Stimulated activated CD8-positive, alpha-beta memory T cell treated with anti-CD3 and anti-CD28 coated beads, Interleukin-12 subunit alpha, Interleukin-12 subunit beta, amount 100 ng/mL, for 1 hour (primary cell): ENCODE measurements around the gene GFOD1.

ENCODE experiments used
- DNase-seq: peaks from one replicate; pipeline ENCODE4 v3.0.0-alpha.2; 2020; ENCODE audit warnings: low read depth

Gene GFOD1

DNA sequence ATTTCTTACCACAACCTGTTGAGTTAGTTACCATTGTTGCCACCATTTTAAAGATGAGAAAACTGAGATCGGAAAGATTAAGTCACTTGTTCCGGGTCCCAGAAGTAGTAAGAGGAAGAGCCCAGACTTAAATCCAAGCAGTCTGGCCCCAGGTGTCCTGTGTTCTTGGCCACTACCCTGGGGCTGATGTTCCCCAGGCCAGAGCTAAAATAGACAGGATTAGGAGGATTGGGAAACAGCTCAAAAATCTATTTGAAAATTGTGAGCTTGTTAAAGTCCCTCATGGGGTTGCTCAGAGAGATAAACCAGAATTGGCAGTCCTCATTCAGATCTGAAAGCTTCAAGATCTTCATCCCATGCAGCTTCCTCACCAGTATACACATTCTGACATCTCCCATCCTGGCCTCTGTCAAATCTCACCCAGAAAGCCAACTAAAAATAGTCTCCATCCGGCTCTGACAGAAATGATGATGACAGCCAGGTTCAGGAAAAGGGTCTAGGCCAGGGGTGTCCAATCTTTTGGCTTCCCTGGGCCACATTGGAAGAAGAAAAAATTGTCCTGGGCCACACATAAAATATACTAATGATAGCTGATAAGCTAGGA is 62.0 kb downstream of the GFOD1 start:
- no peak for DNase-seq

DNA sequence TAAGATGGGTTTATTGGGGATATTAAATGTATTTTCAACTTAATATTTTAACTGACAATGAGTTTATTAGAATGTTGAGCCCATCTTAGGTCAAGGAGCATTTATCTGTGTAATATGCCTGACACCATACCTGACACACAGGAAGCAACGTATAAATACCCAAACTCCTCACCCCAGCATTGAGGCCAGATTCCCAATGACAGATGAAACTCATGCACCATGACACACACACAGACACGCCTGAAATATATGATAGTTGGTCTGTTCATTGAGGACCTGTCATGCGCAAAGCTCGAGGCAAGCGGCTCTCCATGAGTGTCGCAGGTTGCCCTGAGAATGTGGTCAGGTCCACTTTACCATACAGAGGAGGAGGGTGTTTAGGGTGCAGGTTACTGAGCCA is 64.1 kb downstream of the GFOD1 start:
- DNase-seq: no peak

DNA sequence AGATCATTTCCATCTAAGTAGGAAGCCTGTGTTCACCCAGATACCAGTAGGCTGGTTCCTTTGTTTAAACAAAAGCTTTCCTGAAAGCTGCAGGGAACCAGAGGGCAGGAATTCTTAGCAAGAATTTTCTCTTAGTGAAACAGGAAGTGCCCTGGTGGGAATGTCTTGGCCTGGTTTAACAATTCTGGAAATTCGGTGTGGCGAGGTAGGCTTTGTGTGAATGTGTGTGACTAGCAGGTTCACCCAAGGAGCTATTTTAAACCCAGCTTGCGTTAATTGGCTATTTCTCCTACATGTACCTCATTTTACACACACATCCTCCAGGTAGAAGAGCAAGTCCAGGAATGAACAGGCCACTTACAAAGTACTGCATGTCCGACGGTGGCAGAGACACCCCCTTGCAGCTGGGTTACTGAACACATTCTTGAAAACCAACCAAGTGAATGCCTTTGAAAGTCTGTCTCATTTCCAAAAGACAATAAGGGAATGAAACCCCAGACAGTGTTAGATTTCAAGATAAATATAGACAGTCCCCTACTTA is 64.6 kb downstream of the GFOD1 start:
- DNase-seq: no peak

DNA sequence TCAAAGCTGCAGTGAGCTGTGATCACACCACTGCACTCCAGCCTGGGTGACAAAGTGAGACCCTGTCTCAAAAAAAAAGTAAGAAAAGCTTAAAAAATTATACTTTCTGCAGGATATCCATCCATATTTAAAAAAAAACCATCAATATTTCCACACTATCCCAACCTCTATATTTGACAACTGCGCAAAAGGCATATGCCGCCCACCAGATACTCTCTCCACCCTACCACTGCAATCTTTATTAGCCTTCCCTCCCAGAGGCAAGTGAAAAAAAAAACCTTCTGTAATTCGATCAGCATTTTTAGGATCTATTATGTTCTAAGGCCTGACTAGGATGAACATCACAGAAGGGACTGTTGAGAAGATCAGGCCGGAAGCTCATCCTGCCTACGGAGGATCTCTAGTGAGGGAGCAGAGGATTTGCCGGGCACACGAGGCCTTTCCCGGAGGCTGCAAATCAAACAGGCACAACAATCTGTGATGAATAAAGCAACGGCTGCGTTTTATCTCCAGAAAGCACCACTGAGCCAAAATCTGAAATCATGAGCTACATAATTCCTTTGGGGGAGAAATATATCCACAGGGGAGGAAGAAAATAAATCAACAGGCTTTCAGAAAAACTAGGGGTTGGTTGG is 65.9 kb downstream of the GFOD1 start:
- no peak for DNase-seq

DNA sequence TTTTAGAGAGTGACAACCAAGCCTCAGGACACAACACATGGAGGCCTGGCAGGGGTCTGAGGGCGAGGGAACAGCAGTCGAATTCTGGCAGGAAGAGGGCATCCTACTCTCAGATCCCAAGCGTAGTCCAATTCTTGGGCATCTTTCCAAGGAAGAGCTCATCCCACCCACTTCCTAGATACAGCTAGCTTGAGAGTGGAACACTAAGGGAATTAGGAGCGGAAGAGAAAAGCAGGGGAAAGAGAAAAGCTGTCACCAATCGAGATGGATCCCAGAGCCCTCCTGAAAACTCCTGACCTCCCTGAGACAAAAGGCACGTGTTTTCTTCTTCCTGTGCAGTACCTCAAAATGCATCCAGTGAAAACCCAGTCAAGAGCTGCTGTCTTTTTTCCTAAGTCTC is 67.1 kb downstream of the GFOD1 start:
- no peak for DNase-seq

DNA sequence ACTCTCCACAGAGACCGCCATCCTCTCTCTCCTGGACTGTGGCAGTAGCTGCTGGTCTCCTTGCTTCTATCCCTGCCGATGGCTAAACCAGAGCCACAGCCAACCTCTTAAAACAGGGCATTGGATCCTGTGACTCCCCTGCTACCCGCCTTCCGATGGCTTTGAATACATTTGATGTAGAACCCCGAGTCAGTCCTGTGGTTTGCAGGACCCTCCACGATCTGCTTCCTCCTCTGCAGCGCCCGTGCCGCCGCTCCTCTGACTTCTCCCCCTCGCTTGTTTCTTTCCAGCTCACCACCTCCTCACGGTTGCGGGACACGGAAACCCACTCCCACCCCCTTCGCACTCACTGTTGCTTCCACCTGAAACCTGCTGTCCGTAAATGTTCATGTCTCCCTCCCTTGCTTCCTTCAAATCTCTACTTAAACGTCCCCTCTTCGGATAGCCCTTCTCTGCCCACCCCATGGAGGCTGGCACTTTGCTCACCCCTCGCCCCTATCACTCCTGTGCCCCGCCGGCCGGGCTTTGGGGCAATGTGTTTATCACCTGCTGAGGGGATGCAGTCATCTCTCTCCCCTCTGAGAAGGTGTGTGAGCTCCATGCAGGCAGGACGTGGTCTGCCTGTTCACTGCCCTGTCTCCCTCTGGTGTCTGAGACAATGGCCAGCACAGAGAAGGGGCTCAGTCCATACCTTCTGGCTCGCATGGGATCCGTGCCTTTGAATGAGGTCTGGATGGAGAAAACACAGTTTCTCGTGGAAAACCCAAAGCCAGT is 67.8 kb downstream of the GFOD1 start:
- DNase-seq: no peak

DNA sequence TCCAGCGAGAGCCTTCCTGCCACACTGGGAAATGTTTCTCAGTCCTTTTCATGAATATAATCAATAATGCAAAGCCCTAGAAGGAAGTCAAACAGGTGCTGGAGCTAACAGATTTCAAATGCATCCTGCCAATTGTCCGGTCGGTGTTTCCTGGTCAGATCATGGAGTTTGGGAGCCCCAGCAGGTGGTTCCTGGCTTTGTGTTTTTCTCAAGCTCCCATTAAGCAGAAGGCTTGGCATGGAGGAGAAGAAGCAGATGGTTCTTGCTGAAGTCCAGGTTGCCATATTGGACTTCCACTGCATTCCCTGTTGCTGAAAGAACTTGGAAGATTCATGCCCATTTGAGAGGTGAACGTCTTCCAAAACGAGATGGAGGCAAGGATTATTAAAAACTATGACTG is 68.6 kb downstream of the GFOD1 start:
- no peak for DNase-seq

DNA sequence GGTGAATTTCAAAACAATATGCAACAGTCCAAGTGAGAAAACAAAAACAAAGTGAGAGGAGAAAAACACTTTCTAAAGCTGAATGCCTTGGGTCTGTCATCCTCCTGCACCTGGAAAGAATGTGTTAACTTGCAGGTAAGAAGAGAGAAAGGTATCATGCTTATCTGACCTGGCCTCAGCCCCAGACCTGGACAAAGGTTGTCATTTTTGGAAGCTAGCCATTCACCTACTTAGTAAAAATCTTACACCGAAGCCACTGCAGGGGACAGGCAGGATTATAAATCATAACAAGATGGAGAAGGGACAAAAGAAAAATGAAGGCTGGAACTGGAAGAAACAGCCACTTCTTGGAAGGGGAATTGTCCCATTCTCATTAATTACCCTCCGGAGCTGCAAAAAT is 69.4 kb downstream of the GFOD1 start:
- no peak for DNase-seq

DNA sequence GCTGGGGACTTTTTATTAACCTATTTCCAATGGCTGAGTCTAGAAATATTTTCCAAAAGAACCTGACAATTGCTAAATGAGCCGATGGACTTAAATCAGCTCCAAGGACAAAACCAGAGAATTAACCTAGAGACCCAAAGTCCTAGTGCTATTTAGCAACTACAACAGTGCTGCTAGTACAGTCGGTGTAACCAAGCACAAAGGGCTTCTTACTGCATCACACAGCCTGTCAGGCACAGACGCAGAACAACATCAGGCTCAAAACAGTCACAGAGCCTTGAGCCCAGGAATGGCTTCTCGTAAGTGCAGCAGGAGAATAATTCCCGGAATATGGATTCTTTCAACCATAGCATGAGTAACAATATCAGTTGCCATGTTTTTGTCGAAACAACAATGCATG is 70.0 kb downstream of the GFOD1 start:
- DNase-seq: no peak

DNA sequence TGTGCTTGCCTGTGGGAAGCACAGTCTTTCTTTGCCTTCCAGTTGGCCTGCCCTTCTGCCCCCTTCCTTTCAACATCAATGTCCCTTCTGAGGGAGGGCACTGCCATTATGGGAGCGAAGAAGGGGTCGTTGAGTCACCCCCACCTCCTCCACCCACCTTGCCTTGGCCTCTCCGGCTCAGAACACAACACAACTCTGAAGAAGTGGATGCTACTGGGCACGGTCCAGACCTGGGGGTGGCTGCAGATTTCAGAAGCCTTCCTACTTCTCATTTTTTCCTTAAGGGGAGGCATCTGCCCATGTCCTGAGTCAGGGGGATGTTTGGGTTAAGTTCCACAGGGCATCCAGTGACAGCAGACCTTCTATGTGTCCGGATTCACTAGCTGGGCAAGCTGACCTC is 72.1 kb downstream of the GFOD1 start:
- no peak for DNase-seq

DNA sequence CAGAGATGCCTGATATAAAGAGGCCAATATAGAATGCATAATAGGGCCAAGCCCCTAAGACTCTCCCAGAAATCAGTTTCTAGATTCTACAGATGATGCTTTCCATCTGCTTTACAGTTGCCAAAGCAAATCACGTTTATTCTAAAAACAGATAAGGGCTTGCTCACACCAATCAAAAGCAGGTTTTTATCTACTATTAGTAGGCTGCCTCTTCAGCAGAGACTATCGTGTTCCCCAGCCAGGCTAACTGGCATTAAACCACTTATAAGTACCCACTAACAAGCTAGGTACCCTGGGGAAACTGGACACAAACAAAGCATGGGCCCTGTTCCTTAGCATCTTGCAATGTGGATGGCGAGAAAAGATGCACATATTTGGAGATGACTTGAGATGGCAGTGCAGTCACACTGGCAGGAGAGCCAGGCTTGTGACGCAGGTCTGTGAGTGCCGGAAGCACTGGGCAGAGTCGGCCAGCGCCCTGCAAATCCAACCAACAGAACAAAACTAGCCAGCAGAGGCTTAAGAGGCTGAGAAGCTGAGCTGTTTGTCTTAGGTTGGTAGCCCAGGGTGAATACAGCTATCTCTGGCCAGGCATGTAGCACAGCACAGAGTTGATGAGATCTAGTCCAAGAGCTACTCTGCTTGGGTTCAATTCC is 73.4 kb downstream of the GFOD1 start:
- no peak for DNase-seq

DNA sequence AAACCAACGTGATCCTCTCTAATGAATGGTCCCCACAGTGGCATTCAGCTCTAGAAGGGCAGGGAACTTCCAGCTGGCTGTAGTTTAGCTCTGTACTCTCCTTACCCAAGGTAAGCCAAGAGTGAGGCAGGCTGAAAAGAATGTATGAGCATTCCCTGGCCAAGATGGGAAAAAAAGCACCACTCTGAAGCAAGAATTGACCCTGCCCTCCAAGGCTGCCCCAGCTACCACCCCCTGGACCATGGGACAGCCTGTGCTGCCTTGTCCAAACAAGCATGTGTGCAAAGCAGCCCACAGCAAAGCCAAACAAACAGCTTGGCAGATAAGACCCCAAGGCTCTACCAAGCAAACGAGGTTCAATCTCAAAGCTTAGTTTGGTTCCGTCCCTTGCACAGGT is 73.9 kb downstream of the GFOD1 start:
- DNase-seq: no peak

DNA sequence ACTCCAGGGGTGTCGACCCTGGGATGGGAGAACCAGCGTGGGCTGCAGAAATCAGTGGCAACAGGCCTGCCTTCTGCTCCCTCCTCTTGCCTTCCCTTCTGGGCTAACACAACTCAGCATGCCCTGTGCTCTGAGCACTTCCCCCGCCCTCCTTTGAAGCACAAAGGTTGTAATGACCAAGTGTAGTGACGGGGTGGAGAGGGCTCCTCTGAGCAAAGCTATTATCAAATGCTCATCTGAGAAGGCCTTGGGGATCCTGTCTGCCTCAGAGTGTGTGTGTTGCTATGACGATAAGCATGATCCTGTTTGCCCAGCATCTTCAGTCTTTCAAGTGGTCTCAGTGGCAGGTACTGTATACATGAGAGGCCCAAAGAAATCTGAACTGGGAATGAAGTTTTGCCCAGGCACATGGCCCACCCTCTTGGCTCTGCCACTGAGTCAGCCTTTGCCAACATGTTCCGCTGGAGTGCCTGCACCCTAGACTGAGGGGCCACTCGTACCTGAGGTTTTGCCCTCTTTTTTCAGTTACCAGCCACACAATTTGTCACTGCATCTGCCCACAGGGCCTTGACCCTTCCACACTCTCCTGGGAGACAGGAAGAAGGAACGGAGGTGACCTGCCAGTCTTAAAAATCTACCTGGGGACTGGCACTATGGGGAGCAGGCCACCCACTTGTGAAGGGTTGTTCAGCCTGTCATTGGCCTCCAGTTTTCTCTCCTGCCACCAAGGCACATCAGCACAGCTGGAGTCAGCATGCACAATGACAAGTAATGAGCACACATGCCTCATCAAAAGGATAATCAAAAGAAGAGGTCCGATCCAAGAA is 74.5 kb downstream of the GFOD1 start:
- no peak for DNase-seq

DNA sequence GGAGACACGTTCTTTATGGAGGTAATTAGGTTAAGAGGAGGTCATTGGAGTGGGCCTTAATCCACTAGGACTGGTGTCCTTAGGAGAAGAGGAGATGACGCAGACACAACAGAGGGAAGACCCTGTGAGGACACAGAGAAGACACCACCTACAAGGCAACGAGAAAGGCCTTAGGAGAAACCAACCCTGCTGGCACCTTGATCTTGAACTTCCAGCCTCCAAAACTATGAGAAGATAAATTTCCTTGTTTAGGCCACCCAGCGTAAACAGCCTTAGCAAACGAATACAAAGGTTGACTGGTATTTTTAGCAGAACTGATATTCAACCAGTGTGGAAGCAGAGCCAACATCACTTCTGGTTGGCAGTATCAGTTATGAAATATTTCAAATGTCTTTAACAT is 75.2 kb downstream of the GFOD1 start:
- DNase-seq: no peak

DNA sequence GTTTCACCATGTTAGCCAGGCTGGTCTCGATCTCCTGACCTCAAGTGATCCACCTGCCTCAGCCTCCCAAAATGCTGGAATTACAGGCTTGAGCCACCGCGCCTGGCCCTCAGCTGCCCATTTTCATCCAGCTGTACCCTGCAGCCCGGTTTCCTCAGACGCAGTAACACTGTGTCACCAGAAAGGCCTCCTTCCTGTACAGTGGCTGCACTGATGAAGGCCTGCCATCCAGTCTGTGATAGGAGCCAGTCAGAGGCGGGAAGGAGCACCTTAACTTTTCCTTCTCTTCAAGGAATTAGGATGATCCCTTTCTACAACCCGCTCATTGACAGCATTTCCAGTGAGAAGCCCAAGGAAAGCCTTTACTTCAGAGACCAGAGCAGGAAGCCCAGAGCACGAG is 75.9 kb downstream of the GFOD1 start:
- DNase-seq: no peak

DNA sequence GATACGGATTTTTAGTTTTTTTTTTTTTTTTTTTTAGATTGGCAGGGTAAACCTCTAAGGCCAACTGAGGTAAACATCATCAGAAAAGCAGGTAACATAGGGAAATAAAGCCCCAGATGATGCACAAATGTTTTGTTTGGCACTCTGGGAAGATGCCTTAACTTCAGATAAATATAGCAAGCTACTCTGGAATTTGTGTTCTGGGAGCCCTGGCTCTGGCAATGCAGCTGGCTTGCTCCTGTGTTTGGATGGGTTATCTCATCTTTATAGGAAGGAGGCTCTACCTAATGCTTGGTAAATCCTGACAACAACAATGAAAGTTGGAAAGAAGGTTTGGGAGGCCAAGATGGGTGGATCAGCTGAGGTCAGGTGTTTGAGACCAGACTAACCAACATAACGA is 77.4 kb downstream of the GFOD1 start:
- DNase-seq: no peak

DNA sequence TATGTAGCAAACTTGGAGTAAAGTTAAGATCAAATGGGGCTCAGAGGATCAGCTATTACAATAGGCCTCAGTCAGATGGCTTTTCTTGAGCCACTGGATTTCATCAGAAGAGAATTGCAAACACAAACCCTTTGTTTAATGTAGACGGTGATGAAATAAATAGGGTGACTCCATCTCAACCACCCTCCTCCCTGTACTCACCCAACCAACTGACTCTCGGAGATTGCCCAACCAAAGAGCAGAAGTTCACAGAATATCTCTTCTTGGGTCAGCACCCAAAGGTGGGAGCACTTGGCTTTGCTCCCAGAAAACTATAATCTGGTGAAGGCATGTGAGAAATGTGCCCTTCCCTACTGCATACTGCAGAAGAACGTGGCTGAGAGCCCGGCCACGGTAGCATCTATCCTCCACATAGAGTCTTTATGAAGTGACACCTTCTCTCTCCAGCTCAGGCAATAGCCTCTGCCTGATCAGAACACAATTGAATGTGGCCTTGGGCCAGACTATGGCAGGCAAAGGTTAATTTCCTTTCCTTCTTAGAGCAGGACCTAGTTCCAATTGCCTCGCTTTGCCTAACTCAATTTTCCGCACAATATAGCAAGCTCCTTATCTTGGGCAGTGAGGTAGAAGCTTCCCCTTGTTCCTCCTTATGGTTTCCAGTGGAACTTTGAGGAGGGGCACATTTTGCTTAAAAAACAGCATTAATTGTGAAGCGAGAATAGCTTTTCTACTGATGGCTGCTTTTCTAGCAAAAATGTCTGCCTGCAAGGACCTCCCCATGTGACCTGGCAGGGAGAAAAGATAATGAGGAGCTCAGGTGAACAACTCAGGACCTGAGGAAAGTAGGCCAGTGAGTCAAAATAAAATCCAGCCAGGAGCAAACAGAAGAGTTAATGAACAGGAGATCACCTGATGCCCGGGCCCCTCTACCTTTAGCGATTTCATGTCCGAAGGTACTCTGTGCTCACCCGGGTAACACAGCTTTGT is 79.4 kb downstream of the GFOD1 start:
- no peak for DNase-seq

DNA sequence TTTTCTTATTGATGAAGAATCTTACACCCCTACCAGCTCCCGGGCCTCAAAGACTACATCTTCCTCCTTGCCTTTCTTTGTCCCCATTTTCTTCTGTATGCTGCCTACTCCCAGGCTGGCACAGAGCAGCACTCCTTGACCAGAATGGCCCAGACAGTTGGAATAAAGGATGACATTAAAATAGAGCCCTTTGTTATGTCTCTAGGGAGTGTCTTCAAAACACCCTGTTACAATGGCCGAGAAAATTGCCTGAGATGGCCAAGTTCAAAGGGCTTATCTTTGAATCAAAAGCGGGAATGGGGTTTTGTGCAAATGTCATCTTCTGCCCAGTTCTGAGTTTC is 80.1 kb downstream of the GFOD1 start:
- DNase-seq: no peak

DNA sequence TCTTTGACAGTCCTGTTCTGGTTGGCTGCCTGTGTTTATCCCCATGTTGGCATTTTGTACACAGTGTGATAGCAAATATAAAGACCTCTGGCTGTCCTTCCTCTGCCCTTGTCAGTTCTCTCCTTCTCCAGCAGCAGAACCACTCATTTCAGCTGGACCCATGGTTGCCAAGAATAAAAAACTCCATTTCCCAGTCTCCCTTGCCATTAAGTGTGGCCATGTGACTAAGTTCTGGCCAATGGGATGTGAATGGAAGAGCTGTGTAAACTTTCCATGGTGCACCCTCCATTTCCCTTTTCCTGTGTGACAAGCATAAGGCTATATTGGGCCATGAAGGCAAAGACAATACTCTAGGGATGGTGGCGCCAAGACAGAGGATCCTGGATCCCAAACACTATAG is 80.6 kb downstream of the GFOD1 start:
- no peak for DNase-seq

DNA sequence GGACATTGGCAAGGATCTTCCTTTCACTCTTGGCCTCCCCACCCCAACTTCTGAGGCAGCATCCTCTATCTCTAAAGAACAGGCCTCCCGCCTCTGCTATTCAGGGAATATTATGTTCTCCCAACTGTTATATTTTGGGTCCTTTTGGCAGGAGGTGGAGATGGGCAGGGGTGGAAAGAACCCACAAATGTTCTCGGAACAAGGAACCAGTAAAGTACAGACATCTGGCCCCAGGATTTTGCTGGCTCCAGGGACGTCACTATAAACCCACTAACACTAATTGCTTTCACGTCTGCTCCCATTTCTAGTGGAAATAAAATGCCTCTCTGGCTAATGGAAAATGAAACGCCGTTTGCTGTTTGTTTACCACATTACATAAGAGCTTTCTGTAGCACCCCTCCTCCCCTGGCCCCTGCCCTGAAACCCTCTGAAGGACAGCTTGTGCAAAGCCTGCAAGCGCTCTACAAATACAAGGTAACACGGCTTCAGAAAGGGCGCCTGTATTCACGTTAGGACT is 81.4 kb downstream of the GFOD1 start:
- DNase-seq: no peak

DNA sequence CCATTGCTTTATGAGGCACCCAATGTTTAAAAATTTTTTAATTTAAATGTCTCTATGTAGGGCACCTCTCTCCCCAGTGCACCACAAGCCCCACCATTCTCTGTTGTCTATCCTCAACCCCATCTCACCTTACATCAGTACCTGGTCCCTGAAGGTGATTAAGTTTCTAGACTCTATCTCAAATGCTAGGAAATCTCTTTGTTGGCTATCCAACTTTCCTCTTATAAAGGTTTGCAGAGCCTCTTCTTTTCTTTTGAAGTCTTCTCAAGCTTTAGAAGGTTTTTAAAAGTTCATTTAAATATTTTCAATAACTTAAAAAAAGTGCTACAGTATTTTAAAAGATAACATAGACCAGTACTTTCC is 82.5 kb downstream of the GFOD1 start:
- DNase-seq: no peak
